B cell (primary cell): ENCODE results near the gene ODC1. TPM values are rescaled to one million over a fixed set of nuclear protein-coding genes. Genes with fewer than 3 reads are reported as not detected.
A peak's percentile ranks its signal among the peaks of the same experiment; 100 is the strongest.

ENCODE experiments used
- ATAC-seq: fragments of 200-7000 bp; cut with Tn5 transposase; one replicate; pipeline ENCODE4 v1.10.0; 2021; ENCODE audit warnings: low read depth, mild to moderate bottlenecking, moderate number of reproducible peaks, moderate library complexity
- CTCF ChIA-PET: fragments of 350-600 bp; sonication (Branson Sonifier 250); formaldehyde crosslinking; loops from one replicate; lab custom pipeline; 2021; ENCODE audit warnings: antibody characterized with exemption, inconsistent platforms; lab: Charles Lee
- POLR2A ChIA-PET: fragments of 350-600 bp; sonication (Branson Sonifier 250); formaldehyde crosslinking; loops from one replicate; lab custom pipeline; 2021; ENCODE audit warnings: antibody characterized with exemption; lab: Charles Lee
- DNase-seq: peaks from one replicate; pipeline ENCODE4 v3.0.0; 2013
- H2AFZ ChIP-seq: 2 replicates; pipeline ENCODE4 v1.6.1; 2012; ENCODE audit warnings: mild to moderate bottlenecking, low read depth, low read length; ENCODE audit not compliant: insufficient read depth, poor library complexity, severe bottlenecking
- H3K27ac ChIP-seq, 2 donors: 1 replicate in 1 of 2; 2 replicates in 1 of 2; pipeline ENCODE4 v1.5.1; 2012 to 2013; ENCODE audit warnings: low read length in 2 of 2, mild to moderate bottlenecking in 2 of 2, moderate library complexity in 1 of 2
- H3K27me3 ChIP-seq, 4 experiments: fragments of 200-600 bp in 1 of 4; sonication (generic) in 1 of 4; replicated peaks in 1 of 4; 1 replicate in 2 of 4; 2 replicates in 2 of 4; pipeline versions ENCODE4 v1.6.1 to v1.7.0; 2013 to 2016; ENCODE audit warnings: low read length in 3 of 4, mild to moderate bottlenecking in 2 of 4, mixed read lengths in 1 of 4, moderate library complexity in 1 of 4; ENCODE audit not compliant: insufficient read depth in 4 of 4, control insufficient read depth in 3 of 4; ENCODE audit errors: control extremely low read depth in 1 of 4
- H3K36me3 ChIP-seq, 2 experiments: replicated peaks in 1 of 2; 1 replicate in 1 of 2; 2 replicates in 1 of 2; pipeline versions ENCODE4 v1.6.1 to v1.7.1; 2013; ENCODE audit warnings: low read length in 1 of 2; ENCODE audit not compliant: insufficient read depth in 2 of 2, control insufficient read depth in 1 of 2; ENCODE audit errors: control extremely low read depth in 1 of 2, extremely low read depth in 1 of 2
- H3K4me1 ChIP-seq, 2 donors: fragments of 200-600 bp in 1 of 2; sonication (generic) in 1 of 2; 1 replicate in 1 of 2; 2 replicates in 1 of 2; pipeline versions ENCODE4 v1.5.1 to v1.6.1; 2013 to 2017; ENCODE audit warnings: low read length in 2 of 2; ENCODE audit not compliant: control insufficient read depth in 2 of 2, insufficient read depth in 2 of 2
- H3K4me2 ChIP-seq: replicated peaks from 2 replicates; pipeline ENCODE3; 2012; ENCODE audit warnings: mild to moderate bottlenecking, low read depth, low read length; ENCODE audit not compliant: poor library complexity, severe bottlenecking
- H3K4me3 ChIP-seq, 5 experiments: fragments of 200-600 bp in 1 of 5; sonication (generic) in 1 of 5; 1 replicate in 3 of 5; 2 replicates in 2 of 5; pipeline versions ENCODE4 v1.5.1 to v1.7.0; 2011 to 2016; ENCODE audit warnings: low read length in 4 of 5, mild to moderate bottlenecking in 4 of 5, low read depth in 2 of 5, control low read depth in 1 of 5, moderate library complexity in 1 of 5; ENCODE audit not compliant: insufficient read depth in 1 of 5; ENCODE audit errors: control extremely low read depth in 1 of 5, extremely low read depth in 1 of 5
- H3K79me2 ChIP-seq: fragments of 200-600 bp; sonication (generic); one replicate; pipeline ENCODE4 v1.6.0; 2016; ENCODE audit warnings: low read length; ENCODE audit not compliant: control insufficient read depth, insufficient read depth
- H3K9ac ChIP-seq: fragments of 200-600 bp; sonication (generic); 2 replicates; pipeline ENCODE4 v1.6.1; 2017; ENCODE audit warnings: mild to moderate bottlenecking, low read length, moderate library complexity
- H3K9me3 ChIP-seq, 3 donors: one replicate each; pipeline versions ENCODE4 v1.6.1 to v1.7.1; 2013; ENCODE audit warnings: low read length in 2 of 3; ENCODE audit not compliant: control insufficient read depth in 2 of 3, insufficient read depth in 1 of 3; ENCODE audit errors: control extremely low read depth in 1 of 3
- H4K20me1 ChIP-seq: 2 replicates; pipeline ENCODE4 v1.6.0; 2012; ENCODE audit warnings: mild to moderate bottlenecking, low read length; ENCODE audit not compliant: insufficient read depth, control insufficient read depth, poor library complexity, severe bottlenecking
- H3K27ac Mint-ChIP-seq: one replicate; pipeline ENCODE4 v1.8.0; 2021; ENCODE audit warnings: mixed read lengths
- H3K27me3 Mint-ChIP-seq: one replicate; pipeline ENCODE4 v1.8.0; 2021; ENCODE audit warnings: mixed read lengths
- H3K4me1 Mint-ChIP-seq: one replicate; pipeline ENCODE4 v1.8.0; 2021; ENCODE audit warnings: mixed read lengths
- H3K4me3 Mint-ChIP-seq: one replicate; pipeline ENCODE4 v1.8.0; 2021; ENCODE audit warnings: mixed read lengths
- H3K9me3 Mint-ChIP-seq: one replicate; pipeline ENCODE4 v1.8.0; 2022; ENCODE audit warnings: mixed read lengths; ENCODE audit not compliant: insufficient read depth
- EZH2 ChIP-seq: IDR thresholded peaks from 2 replicates; pipeline ENCODE4 v1.6.1; 2012; ENCODE audit warnings: borderline replicate concordance, low read depth, mild to moderate bottlenecking, moderate library complexity, low read length; ENCODE audit not compliant: insufficient read depth, poor library complexity, severe bottlenecking
- WGBS: methylation state at CpG from one replicate; pipeline ENCODE4 v1.1.5; 2013; ENCODE audit warnings: missing lambda C conversion rate; ENCODE audit not compliant: insufficient coverage; 5-methylcytosine and 5-hydroxymethylcytosine counted together
- intact Hi-C: fragments of 100-400 bp; cut with micrococcal nuclease; formaldehyde crosslinking; loops from one replicate; pipeline ENCODE4 v1.10.0; 2022
- polyA plus RNA-seq: library from polyadenylated mRNA; depleted of rRNA; stranded (reverse); fragments of >200 nt; gene quantifications from 2 replicates; pipeline ENCODE4 v1.2.3, GENCODE V29; 2012
- total RNA-seq, 2 donors: library from RNA; stranded (reverse); fragments of 120-200 nt in 1 of 2; gene quantifications; 1 replicate in 1 of 2; 2 replicates in 1 of 2; pipeline versions ENCODE4 v1.2.3 to v1.2.4, GENCODE V29; 2013 to 2022
- TF ChIP-seq, protein P1 (sequence below): fragments of 200-600 bp; IDR thresholded peaks from one replicate; pipeline ENCODE4 v1.8.0; 2022; ENCODE audit warnings: antibody characterized with exemption, mild to moderate bottlenecking

Gene ODC1
- total and polyA plus RNA-seq, 2 donors (not counting 1 experiment from before 2014, with no cell fraction given), result 88.7 to 171 TPM

DNA sequence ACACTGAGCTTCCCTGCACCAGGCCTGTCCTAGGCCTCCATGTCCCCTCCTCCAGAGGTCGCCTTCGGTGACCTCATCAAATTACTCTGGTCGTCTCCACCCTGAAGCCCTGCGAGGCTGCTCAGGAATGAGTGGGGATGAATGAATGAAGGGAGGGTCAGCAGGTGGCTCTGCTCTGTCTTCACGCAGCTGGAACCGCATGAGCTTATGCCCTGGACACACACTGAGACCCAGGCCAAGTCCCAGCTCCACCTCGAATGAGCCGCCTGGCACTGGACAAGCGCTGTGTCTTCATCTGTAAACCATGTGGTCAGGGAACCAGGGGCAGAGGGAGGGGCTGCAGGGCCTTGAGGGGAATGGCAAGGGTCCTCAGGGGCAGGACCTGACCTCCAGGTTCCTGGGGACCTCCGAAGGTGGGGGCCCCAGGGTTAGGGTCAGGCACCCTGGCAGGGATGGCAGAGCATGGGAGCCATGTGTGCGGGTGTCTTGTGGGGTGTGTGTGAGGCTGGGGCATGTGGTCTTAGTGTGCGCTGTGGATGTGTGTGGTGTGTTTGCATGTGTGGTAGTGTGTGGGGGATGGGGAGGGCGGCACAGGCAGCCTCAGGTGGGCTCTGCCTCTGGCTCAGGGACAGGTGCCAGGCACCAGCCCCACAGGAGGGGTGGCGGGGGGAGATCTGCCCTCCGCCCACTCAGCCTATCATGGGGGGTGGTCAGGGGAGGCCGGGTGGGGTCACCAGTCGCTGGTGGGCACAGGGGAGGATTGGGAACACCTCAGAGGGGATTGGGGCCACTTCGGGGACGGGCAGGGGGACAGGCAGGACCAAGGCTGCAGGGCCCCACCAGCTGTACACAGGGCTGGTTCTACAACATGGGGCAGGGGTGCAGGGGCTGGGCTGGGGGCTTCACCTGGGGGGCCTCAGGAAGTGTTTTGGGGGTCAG, 13.9 kb downstream of the ODC1 start:
- Histone ChIP-seq H3K9ac (no peak overlapping the region), H3K36me3 (peaks cover 0 to 9% of the 10 kb centered on the region in 2 experiments), H3K27me3 (peaks cover 0 to 4% (median 0%) of the 10 kb centered on the region in 4 experiments), H4K20me1 (peaks cover under 1% of the 10 kb centered on the region), H3K9me3 (no peaks in the 10 kb centered on the region), H3K4me1 (peaks cover 12 to 18% of the 10 kb centered on the region in 2 donors), H2AFZ (no peak overlapping the region), H3K79me2 (no peaks in the 10 kb centered on the region), H3K4me2 (peak overlapping the region; percentile 53), H3K4me3 (no peak overlapping the region), H3K27ac (no peak overlapping the region)
- ChIA-PET POLR2A (interaction anchor here (0.7 to 1.0 kb wide), 4 partner anchors 25 to 310 kb away, joined by 3 to 6 read pairs (median 4); no protein-coding TSS in a partner anchor), CTCF (interaction anchor here (0.7 to 11.0 kb wide), 47 partner anchors 8 to 619 kb away, joined by 3 to 220 read pairs (median 6); partner anchors contain the start of genes CYS1, HPCAL1, ODC1 and RRM2)
- Mint-ChIP-seq H3K27me3 (no peaks in the 10 kb centered on the region), H3K4me1 (peaks cover 19% of the 10 kb centered on the region), H3K9me3 (no peaks in the 10 kb centered on the region), H3K4me3 (no peak overlapping the region), H3K27ac (peak overlapping the region; percentile 74)
- WGBS, result 86% methylated on average over 15 of the region's 19 CpGs
- TF ChIP-seq EZH2, result no peak
- TF ChIP-seq, protein P1, sequence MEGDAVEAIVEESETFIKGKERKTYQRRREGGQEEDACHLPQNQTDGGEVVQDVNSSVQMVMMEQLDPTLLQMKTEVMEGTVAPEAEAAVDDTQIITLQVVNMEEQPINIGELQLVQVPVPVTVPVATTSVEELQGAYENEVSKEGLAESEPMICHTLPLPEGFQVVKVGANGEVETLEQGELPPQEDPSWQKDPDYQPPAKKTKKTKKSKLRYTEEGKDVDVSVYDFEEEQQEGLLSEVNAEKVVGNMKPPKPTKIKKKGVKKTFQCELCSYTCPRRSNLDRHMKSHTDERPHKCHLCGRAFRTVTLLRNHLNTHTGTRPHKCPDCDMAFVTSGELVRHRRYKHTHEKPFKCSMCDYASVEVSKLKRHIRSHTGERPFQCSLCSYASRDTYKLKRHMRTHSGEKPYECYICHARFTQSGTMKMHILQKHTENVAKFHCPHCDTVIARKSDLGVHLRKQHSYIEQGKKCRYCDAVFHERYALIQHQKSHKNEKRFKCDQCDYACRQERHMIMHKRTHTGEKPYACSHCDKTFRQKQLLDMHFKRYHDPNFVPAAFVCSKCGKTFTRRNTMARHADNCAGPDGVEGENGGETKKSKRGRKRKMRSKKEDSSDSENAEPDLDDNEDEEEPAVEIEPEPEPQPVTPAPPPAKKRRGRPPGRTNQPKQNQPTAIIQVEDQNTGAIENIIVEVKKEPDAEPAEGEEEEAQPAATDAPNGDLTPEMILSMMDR, result no peak
- intact Hi-C loops, result loop anchor here (2.0 kb wide), 1 partner anchor 235 kb away; no protein-coding TSS in a partner anchor
- DNase-seq (peak; percentile 26), ATAC-seq (no peak)
